Endometrial microvascular endothelial cells (primary cell): ENCODE data around the gene KIF9. TPM values are rescaled to one million over a fixed set of nuclear protein-coding genes. Genes with fewer than 3 reads are reported as not detected.
"Not testable (repeated sequence)": the region's sequence is repeated elsewhere in the genome, so short reads cannot be mapped to it uniquely, and the experiment has no call there.

Experiments
- in situ Hi-C: cut with HindIII; loops from 2 replicates; pipeline ENCODE4 v1.10.0; 2017; ENCODE audit warnings: low sequenced_read_pairs, low pct_unique_long_range_greater_than_20kb; ENCODE audit errors: inconsistent ontology term
- total RNA-seq: library from RNA; depleted of rRNA; stranded (reverse); fragments of >200 nt; gene quantifications from one replicate; pipeline ENCODE4 v1.2.3, GENCODE V29; 2015; ENCODE audit errors: inconsistent ontology term

KIF9 gene
- total RNA-seq, 1 donor from 2014 or later, result 16.6 TPM

DNA sequence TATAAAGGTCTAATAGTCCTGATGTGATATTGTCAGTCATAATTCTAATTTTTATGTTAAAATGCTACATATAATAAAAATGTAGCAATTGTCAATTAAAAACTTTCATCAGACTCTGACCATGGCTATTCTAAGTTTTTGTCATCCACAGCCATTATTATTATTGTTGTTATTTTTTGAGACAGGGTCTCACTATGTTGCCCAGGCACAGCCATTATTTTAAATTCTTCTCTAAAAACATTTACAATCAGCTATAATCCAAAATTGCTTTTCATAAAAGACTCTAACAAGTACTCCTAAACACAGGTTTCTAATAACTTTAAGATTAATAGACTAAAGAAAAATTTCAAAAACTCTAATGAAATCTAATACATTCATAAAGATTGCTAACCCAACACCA, 77.7 kb downstream of the KIF9 start:
- in situ Hi-C loops, result no loop called here

DNA sequence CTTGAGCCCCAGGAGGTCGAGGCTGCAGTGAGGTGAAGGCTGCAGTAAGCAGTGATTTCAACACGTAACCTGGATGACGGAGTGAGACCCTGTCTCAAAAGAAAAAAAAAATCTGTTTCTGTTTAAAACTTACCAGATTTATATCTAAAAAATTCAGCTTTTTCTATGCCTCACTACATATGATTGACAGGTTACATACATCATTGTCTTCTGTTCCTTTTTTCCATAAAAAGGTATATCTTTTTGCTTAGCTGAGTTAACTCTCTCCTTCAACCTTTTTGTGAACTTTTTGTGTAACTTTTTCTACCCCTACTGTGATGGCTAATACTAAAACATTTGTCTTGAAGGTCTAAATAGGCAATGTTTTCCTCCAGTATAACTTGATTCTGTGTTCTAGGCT, 80.1 kb downstream of the KIF9 start:
- in situ Hi-C loops, result no loop called here

DNA sequence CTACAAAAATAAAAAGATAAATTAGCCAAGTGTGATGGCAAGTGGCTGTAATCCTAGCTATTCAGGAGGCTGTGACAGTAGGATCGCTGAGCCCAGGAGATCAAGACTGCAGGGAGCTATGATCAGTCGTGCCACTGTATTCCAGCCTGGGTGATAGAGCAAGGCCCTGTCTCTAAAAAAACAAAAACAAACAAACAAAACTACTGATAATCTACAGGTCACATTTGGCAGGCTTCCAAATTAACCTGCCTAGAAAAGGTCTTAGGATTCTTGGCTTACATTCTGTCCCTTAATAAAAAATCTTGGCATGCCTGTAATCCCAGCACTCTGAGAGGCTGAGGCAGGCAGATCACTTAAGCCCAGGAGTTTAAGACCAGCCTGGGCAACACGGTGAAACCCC, 85.3 kb downstream of the KIF9 start:
- in situ Hi-C loops, result no loop called here

DNA sequence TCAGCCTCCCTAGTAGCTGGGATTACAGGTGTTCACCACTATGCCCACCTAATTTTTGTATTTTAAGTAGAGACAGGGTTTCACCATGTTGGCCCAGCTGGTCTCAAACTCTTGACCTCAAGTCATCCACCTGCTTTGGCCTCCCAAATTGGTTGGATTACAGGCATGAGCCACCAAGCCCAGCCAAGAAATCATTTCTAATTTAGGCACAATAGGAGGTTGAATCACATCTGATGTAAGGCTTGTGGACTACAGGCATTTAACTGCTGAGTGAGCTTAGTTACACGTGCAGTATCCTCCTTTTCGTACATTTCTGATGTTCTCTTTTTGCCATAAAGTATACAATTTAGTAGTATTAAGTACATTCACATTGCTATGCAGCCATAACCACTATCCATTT, 87.6 kb downstream of the KIF9 start:
- in situ Hi-C loops, result no loop called here

DNA sequence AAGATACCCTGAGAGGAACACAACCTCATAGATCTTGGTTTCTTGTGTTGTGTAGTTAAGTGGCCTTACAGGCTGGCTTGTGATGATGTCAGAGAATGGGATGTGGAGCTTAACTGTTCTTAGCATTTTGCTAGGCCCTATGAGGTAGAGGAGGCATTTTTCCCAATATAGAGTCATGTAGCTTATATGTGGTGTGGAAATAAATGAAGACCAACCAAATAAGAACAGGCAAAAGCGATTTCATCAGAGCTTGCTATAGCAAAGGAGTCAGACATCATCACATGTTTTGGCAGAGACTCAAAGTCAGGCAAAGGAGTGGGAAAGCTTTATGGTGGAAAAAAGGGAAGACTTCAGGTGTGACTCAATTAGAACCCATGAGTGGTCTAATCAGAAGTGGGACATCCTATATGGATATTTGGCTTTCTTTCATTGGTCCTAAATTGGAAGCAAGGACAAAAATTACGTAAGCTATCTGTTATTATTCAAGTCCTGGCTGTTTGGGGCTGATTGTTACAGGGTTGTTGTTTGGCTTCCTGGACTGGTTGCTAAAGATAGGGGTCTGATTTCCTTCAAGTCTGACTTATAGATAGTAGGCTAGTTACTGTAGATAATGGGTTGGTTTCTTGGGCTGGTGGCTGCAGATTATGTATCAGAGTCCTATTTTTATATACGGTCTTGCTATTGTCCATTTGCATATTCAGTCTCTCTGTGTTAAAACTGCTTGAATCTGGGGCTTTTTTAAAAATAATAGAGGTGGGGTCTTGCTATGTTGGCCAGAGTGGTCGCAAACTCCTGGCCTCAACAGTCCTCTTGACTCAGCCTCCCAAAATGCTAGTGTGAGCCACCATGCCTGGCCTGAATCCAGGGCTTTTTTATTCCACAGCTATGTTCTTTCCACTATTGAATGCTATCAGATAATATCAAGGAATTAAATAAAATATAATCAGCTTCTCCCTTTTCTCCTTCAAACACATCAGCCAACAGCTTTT, 88.4 kb downstream of the KIF9 start:
- in situ Hi-C loops, result no loop called here

DNA sequence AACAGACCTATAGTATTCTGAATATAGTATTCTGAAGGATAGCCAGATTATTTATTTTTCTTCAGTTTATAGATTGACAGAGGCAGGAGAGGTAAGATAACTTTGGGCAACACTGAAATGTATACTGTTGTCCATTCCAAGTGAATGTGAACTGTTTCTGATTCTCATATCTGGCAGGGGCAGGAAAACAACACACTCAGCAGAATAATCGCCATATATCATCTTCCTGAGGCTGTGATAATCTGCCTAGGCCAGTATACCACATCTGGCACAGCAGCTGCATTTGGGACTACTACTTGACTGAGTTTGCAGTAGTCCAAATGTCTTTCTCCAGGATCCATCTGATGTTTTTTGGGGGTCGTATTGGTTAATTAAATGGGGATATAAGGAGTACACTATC, 96.3 kb downstream of the KIF9 start:
- in situ Hi-C loops, result no loop called here

DNA sequence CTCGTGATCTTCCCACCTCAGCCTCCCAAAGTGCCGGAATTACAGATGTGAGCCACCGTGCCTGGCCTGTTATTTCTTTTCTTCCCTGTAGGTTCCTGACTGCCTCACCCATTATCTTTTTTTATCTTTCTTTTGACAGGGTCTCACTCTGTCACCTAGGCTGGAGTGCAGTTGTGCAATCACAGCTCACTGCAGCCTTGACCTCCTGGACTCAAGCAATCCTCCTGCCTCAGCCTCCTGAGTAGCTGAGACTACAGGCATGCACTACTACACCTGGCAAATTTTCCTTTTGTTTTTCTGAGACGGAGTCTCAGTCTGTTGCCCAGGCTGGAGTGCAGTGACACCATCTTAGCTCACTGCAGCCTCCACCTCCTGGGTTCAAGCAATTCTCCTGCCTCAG, 100.9 kb downstream of the KIF9 start:
- in situ Hi-C loops, result not testable (repeated sequence)

DNA sequence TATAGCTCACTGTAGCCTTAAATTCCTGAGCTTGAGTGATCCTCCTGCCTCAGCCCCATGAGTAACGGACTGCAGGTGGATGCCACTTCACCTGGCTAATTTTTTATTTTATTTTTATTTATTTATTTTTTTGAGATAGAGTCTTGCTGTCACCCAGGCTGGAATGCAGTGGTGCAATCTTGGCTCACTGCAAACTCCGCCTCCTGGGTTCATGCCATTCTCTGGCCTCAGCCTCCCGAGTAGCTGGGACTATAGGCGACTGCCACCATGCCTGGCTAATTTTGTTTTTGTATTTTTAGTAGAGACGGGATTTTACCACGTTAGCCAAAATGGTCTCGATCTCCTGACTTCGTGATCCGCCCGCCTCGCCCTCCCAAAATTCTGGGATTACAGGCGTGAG, 102.6 kb downstream of the KIF9 start:
- in situ Hi-C loops, result not testable (repeated sequence)

Other genes starting within 250 kb of the KIF9 start
- 21.4 TPM for gene SETD2, start 118.7 kb downstream of the KIF9 start, total RNA-seq
- gene KLHL18, start 145 bp upstream of the KIF9 start, total RNA-seq, result 37.4 TPM
- gene PTPN23, start 98.2 kb upstream of the KIF9 start, total RNA-seq, result 21.6 TPM
- 55.8 TPM for gene SCAP, start 193.1 kb upstream of the KIF9 start, total RNA-seq
- gene ELP6, start 230.9 kb upstream of the KIF9 start, total RNA-seq, result 37.1 TPM